NT2/D1 (cell line): ENCODE data around the gene CNR2.

ENCODE experiments used
- YY1 ChIP-seq: IDR thresholded peaks from 2 replicates; pipeline ENCODE4 v1.6.1; 2011; ENCODE audit not compliant: insufficient read length, insufficient read depth
- ZNF274 ChIP-seq: IDR thresholded peaks from 2 replicates; pipeline ENCODE4 v1.6.1; 2011; ENCODE audit warnings: mild to moderate bottlenecking, low read depth, low read length

- TF ChIP-seq ZNF274 (no peak), YY1 (no peak)
Observed at GRCh38 chr1:23910553-23911246, 2.5 kb downstream of the CNR2 start.
